ENCODE measurements around the gene KIRREL3. TPM values are rescaled to one million over a fixed set of nuclear protein-coding genes. Genes with fewer than 3 reads are reported as not detected.

Gene KIRREL3
- total RNA-seq, 1 donor from 2014 or later = not detected

DNA sequence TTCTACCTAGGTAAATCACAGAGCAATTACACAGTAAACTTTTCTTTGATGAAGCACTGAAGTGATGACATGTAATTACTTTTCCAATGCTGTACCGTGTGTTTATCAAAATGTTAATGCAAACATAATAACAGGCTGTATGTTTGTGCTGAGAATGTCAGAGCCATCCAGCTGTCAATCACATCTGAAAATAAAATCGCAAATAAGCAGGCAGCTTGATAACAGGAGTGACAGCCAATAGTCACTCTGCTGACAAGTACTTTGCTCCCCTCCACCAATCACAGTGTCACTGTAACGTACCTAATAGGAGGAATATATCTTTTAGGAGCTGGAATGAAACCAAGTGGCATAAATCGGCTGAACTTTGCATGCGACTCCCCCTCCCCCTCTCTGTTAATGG is 119.7 kb downstream of the KIRREL3 start:
- intact Hi-C loops (cut with DNase I) = no loop called here
- Histone ChIP-seq H3K27ac (no peak overlapping the region), H3K36me3 (no peaks in the 10 kb centered on the region), H3K4me3 (no peak overlapping the region), H3K4me1 (no peaks in the 10 kb centered on the region), H3K27me3 (no peaks in the 10 kb centered on the region), H3K9me3 (no peaks in the 10 kb centered on the region)
- TF ChIP-seq, protein P1, sequence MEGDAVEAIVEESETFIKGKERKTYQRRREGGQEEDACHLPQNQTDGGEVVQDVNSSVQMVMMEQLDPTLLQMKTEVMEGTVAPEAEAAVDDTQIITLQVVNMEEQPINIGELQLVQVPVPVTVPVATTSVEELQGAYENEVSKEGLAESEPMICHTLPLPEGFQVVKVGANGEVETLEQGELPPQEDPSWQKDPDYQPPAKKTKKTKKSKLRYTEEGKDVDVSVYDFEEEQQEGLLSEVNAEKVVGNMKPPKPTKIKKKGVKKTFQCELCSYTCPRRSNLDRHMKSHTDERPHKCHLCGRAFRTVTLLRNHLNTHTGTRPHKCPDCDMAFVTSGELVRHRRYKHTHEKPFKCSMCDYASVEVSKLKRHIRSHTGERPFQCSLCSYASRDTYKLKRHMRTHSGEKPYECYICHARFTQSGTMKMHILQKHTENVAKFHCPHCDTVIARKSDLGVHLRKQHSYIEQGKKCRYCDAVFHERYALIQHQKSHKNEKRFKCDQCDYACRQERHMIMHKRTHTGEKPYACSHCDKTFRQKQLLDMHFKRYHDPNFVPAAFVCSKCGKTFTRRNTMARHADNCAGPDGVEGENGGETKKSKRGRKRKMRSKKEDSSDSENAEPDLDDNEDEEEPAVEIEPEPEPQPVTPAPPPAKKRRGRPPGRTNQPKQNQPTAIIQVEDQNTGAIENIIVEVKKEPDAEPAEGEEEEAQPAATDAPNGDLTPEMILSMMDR (IDR thresholded peaks at IDR 0.05) = no peak
- DNase-seq = no peak
- no peak for ATAC-seq

DNA sequence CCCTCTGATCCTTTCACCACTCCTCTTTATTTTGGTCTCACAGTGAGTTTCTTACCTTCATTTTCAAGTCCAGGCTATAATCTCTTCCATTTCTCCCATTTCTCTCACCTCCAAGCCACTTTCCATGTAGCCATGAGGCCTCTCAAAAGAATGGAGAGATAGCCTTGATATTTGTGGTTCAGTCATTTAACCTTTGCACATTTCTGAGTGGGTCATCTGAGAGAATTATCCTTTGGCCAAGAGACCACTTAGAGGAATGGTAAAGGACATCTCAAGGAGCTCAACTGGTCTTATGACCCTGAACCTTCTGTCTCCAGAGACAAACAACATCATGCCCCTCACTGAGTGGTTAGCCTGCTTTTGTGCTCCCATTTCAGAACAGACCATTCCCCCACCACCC is 121.1 kb downstream of the KIRREL3 start:
- H3K36me3 ChIP-seq = no peaks in the 10 kb centered on the region
- ATAC-seq (no peak), DNase-seq (no peak)
- intact Hi-C loops (cut with DNase I) = no loop called here
- H3K4me3 ChIP-seq = no peak overlapping the region
- H3K27ac ChIP-seq = no peak overlapping the region
- H3K4me1 ChIP-seq = no peaks in the 10 kb centered on the region
- H3K27me3 ChIP-seq = no peaks in the 10 kb centered on the region
- no peaks in the 10 kb centered on the region for H3K9me3 ChIP-seq
- TF ChIP-seq, protein P1 (IDR thresholded peaks at IDR 0.05) = no peak

DNA sequence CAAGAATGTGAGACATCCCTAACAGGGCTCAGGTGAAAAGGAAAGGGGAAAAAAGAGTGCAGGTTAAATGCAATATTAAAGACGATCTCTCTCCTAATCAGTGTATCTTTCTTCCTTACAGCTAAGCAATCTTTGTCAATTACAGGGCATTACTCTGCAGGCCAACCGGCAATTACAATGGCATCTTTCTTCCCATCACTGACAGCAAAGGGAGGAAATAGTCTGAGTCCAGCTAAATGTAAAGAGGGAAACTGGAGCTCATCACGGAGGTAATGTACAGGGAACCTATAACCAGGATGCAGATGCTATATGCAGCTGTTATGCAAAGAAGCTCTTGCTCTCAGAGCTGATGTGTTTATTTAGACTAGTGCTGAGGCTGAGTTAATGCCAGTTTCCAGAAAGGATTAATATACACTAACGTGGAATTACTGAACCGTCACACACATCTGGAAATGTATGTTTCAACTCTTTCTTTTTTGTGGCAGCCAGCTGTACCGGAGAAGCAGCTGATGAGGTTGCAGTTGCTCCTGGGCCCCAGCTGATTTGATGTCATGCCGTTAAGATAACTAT is 121.6 kb downstream of the KIRREL3 start:
- no peak for ATAC-seq
- intact Hi-C loops (cut with DNase I) = no loop called here
- H3K9me3 ChIP-seq = no peaks in the 10 kb centered on the region
- H3K27ac ChIP-seq = no peak overlapping the region
- TF ChIP-seq, protein P1 (IDR thresholded peaks at IDR 0.05) = no peak
- H3K4me3 ChIP-seq = no peak overlapping the region
- no peaks in the 10 kb centered on the region for H3K36me3 ChIP-seq
- H3K27me3 ChIP-seq = no peaks in the 10 kb centered on the region
- DNase-seq = no peak
- no peaks in the 10 kb centered on the region for H3K4me1 ChIP-seq

DNA sequence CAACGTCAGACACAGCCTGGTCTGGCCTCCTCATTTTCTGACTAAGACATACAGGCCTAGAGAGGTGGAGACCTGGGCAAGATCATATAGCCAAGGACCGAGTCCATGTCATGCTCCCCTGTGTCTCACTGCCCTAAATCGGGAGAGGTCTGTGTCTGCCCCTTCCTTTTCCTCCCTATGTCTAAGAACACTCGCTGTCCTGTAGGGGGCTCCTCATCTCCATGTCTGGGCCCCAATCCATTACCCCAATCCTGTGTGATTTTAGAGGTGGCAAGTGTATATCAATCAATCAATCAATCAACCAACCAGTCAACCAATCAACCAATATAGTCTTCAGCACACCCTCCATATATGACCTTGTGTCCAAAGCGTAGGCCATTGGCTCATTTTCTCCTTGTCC is 125.7 kb downstream of the KIRREL3 start:
- intact Hi-C loops (cut with DNase I) = no loop called here
- ATAC-seq = peak; percentile 19
- Histone ChIP-seq H3K27me3 (no peaks in the 10 kb centered on the region), H3K4me3 (no peak overlapping the region), H3K36me3 (no peaks in the 10 kb centered on the region), H3K27ac (no peak overlapping the region), H3K9me3 (no peaks in the 10 kb centered on the region), H3K4me1 (no peaks in the 10 kb centered on the region)
- TF ChIP-seq, protein P1 (IDR thresholded peaks at IDR 0.05) = no peak
- no peak for DNase-seq

DNA sequence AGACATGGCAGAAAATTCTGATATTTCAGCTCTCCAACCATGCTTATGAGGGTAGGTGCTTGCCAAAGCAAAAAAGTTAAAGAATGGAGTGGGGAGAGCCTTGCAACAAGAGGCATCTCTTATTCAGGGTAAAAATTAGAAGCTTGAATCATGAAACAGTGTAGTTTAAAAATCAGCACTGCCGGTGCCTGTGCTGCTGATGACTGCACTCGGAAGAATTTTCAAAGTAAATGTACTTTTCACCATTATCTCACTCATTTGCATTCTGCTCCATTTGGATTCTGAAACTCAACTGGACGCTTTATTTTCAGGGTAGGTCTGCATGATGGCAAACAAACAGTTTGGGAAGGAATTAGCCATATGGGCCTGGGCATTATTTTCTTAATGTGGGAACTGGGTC is 126.3 kb downstream of the KIRREL3 start:
- ATAC-seq = no peak
- TF ChIP-seq, protein P1 (IDR thresholded peaks at IDR 0.05) = no peak
- intact Hi-C loops (cut with DNase I) = no loop called here
- Histone ChIP-seq H3K4me3 (no peak overlapping the region), H3K9me3 (no peaks in the 10 kb centered on the region), H3K27ac (no peak overlapping the region), H3K4me1 (no peaks in the 10 kb centered on the region), H3K27me3 (no peaks in the 10 kb centered on the region), H3K36me3 (no peaks in the 10 kb centered on the region)
- no peak for DNase-seq

DNA sequence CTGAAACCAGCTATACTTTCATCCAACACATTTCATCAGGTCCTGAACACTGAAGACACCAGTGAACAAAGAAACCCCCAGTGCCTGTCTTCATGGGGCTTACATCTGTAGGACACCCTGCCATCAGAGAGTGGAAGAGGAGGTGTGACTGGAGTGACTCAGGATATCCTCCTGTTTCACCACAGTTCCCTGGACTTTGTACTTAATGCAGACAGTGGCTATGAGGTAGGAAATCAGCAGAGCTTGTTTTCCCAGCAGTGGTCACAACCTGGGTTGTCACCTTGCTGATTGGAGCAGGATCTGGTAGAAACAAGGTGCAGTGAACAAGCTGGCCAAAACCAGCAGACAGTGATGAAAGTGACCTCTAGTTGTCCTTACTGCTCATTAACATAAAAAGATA is 128.8 kb downstream of the KIRREL3 start:
- no peaks in the 10 kb centered on the region for H3K9me3 ChIP-seq
- no peak overlapping the region for H3K4me3 ChIP-seq
- TF ChIP-seq, protein P1 (IDR thresholded peaks at IDR 0.05) = no peak
- ATAC-seq = no peak
- H3K27me3 ChIP-seq = no peaks in the 10 kb centered on the region
- no peaks in the 10 kb centered on the region for H3K36me3 ChIP-seq
- H3K27ac ChIP-seq = no peak overlapping the region
- intact Hi-C loops (cut with DNase I) = no loop called here
- DNase-seq = no peak
- H3K4me1 ChIP-seq = no peaks in the 10 kb centered on the region
